ENCODE measurements around the gene MKX. TPM values are rescaled to one million over a fixed set of nuclear protein-coding genes. Genes with fewer than 3 reads are reported as not detected.

The MKX gene
- total RNA-seq, 1 donor from 2014 or later = 1.8 TPM

GRCh38 chr10:27779462-27780015, 33.9 kb upstream of the MKX start:
- DNase-seq (ENCODE audit: low read depth) = no peak
- Histone ChIP-seq H3K4me3 (ENCODE audit: low read depth, low read length) (no peak overlapping the region), H3K36me3 (ENCODE audit: control insufficient read depth, insufficient read depth, low read length) (no peaks in the 10 kb centered on the region), H3K27me3 (ENCODE audit: control insufficient read depth, insufficient read depth, low read length) (no peaks in the 10 kb centered on the region)
- no peak for FAIRE-seq
- TF ChIP-seq, protein P1, sequence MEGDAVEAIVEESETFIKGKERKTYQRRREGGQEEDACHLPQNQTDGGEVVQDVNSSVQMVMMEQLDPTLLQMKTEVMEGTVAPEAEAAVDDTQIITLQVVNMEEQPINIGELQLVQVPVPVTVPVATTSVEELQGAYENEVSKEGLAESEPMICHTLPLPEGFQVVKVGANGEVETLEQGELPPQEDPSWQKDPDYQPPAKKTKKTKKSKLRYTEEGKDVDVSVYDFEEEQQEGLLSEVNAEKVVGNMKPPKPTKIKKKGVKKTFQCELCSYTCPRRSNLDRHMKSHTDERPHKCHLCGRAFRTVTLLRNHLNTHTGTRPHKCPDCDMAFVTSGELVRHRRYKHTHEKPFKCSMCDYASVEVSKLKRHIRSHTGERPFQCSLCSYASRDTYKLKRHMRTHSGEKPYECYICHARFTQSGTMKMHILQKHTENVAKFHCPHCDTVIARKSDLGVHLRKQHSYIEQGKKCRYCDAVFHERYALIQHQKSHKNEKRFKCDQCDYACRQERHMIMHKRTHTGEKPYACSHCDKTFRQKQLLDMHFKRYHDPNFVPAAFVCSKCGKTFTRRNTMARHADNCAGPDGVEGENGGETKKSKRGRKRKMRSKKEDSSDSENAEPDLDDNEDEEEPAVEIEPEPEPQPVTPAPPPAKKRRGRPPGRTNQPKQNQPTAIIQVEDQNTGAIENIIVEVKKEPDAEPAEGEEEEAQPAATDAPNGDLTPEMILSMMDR (IDR thresholded peaks at IDR 0.05; ENCODE audit: insufficient read depth, low read length, severe bottlenecking) = no peak

- TF ChIP-seq, protein P1 (IDR thresholded peaks at IDR 0.05; ENCODE audit: insufficient read depth, low read length, severe bottlenecking) = no peak
- no peak for FAIRE-seq
- no peak for DNase-seq (ENCODE audit: low read depth)
- Histone ChIP-seq H3K36me3 (ENCODE audit: control insufficient read depth, insufficient read depth, low read length) (no peaks in the 10 kb centered on the region), H3K27me3 (ENCODE audit: control insufficient read depth, insufficient read depth, low read length) (no peaks in the 10 kb centered on the region), H3K4me3 (ENCODE audit: low read depth, low read length) (no peak overlapping the region)
These were observed 29.2 kb upstream of the MKX start for GRCh38 chr10:27774831-27775230.

GRCh38 chr10:27771231-27771630, 25.6 kb upstream of the MKX start:
- DNase-seq (ENCODE audit: low read depth) (no peak), FAIRE-seq (no peak)
- TF ChIP-seq, protein P1 (IDR thresholded peaks at IDR 0.05; ENCODE audit: insufficient read depth, low read length, severe bottlenecking) = no peak
- Histone ChIP-seq H3K4me3 (ENCODE audit: low read depth, low read length) (no peak overlapping the region), H3K27me3 (ENCODE audit: control insufficient read depth, insufficient read depth, low read length) (no peaks in the 10 kb centered on the region), H3K36me3 (ENCODE audit: control insufficient read depth, insufficient read depth, low read length) (no peaks in the 10 kb centered on the region)

- H3K27me3 ChIP-seq (ENCODE audit: control insufficient read depth, insufficient read depth, low read length) = no peaks in the 10 kb centered on the region
- TF ChIP-seq, protein P1 (IDR thresholded peaks at IDR 0.05; ENCODE audit: insufficient read depth, low read length, severe bottlenecking) = no peak
These were observed 24.6 kb upstream of the MKX start for GRCh38 chr10:27770181-27770580.

DNA sequence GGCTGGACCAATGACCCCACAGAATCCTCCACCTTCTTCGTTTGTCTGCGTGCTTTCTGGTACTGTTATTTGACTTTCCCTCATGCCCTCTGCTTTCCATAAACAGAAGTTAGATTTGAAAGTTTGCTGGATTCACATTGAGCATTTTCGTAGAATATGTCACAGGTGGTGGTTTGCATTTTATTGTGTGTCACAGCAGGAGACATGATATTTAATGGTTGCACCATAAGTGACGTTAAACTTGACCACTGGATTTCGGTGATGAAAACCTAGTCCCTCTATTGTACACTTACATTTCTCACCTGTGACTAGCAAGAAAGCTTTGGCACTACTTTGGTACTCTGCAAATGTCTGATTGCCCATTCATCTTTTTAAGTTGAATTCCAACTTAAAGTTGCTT, 15.2 kb upstream of the MKX start:
- DNase-seq (ENCODE audit: low read depth) = no peak
- TF ChIP-seq, protein P1 (IDR thresholded peaks at IDR 0.05; ENCODE audit: insufficient read depth, low read length, severe bottlenecking) = no peak
- no peak for FAIRE-seq
- H3K4me3 ChIP-seq (ENCODE audit: low read depth, low read length) = no peak overlapping the region
- H3K27me3 ChIP-seq (ENCODE audit: control insufficient read depth, insufficient read depth, low read length) = no peaks in the 10 kb centered on the region
- no peaks in the 10 kb centered on the region for H3K36me3 ChIP-seq (ENCODE audit: control insufficient read depth, insufficient read depth, low read length)

More at GRCh38 chr10:27770181-27770580, 24.6 kb upstream of the MKX start:
- DNase-seq (ENCODE audit: low read depth) = no peak
- Histone ChIP-seq H3K36me3 (ENCODE audit: control insufficient read depth, insufficient read depth, low read length) (no peaks in the 10 kb centered on the region), H3K4me3 (ENCODE audit: low read depth, low read length) (no peak overlapping the region)
- no peak for FAIRE-seq
